GM12878 (cell line): ENCODE data around the gene STX10. TPM values are rescaled to one million over a fixed set of nuclear protein-coding genes. Genes with fewer than 3 reads are reported as not detected.

Experiments
- ATAC-seq: fragments of 200-7000 bp; cut with Tn5 transposase; 3 replicates; pipeline ENCODE4 v1.9.1; 2020; ENCODE audit warnings: mild to moderate bottlenecking, moderate library complexity
- BruUV-seq: library from RNA; stranded (reverse); fragments of 400-500 nt; replicated peaks from 2 replicates; lab custom pipeline; 2021; lab: Mats Ljungman, UMichigan
- CTCF ChIA-PET: fragments of 300-600 bp; sonication (Branson Sonifier 250); formaldehyde crosslinking; extraction: SDS; loops from one replicate; lab custom pipeline; 2021; ENCODE audit warnings: inconsistent platforms; lab: Yijun Ruan, JAX
- POLR2A ChIA-PET: fragments of 350-600 bp; formaldehyde crosslinking; extraction: SDS; loops from one replicate; lab custom pipeline; 2021; ENCODE audit warnings: inconsistent platforms; lab: Charles Lee
- RAD21 ChIA-PET: fragments of 300-600 bp; sonication (Branson Sonifier 250); formaldehyde crosslinking; loops from one replicate; lab custom pipeline; 2023; ENCODE audit warnings: antibody characterized with exemption; ENCODE audit not compliant: unreplicated experiment; lab: Charles Lee
- SMC1A ChIA-PET: fragments of 300-600 bp; sonication (Branson Sonifier 250); formaldehyde crosslinking; loops from one replicate; lab custom pipeline; 2023; ENCODE audit not compliant: unreplicated experiment, uncharacterized antibody; lab: Charles Lee
- DNase-seq: peaks from one replicate; pipeline ENCODE4 v3.0.0-alpha.2; 2011; ENCODE audit warnings: low read depth, low spot score
- FAIRE-seq: peaks from 3 replicates; lab custom pipeline; 2011; peaks lifted over from hg19 to GRCh38; lab: Jason Lieb, UNC
- H2AFZ ChIP-seq: 2 replicates; pipeline ENCODE4 v1.6.0; 2011; ENCODE audit warnings: low read depth, low read length, control low read depth; ENCODE audit not compliant: control insufficient read depth
- H3K27ac ChIP-seq: 2 replicates; pipeline ENCODE4 v1.5.1; 2011; ENCODE audit warnings: control low read depth; ENCODE audit not compliant: control insufficient read depth, insufficient read depth
- H3K27me3 ChIP-seq, 2 experiments: replicated peaks in 1 of 2; 2 replicates each; pipeline versions ENCODE4 v1.6.0 to v1.6.1; 2011; ENCODE audit warnings: low read length in 1 of 2; ENCODE audit not compliant: control insufficient read depth in 2 of 2, insufficient read depth in 2 of 2
- H3K36me3 ChIP-seq, 2 experiments: 2 replicates each; pipeline ENCODE4 v1.5.1; 2011; ENCODE audit warnings: low read length in 1 of 2; ENCODE audit not compliant: control insufficient read depth in 2 of 2, insufficient read depth in 2 of 2
- H3K4me1 ChIP-seq: 2 replicates; pipeline ENCODE4 v1.6.1; 2011; ENCODE audit warnings: mild to moderate bottlenecking, low read length, moderate library complexity, mixed read lengths; ENCODE audit not compliant: control insufficient read depth, insufficient read depth
- H3K4me2 ChIP-seq: 2 replicates; pipeline ENCODE4 v1.6.0; 2011; ENCODE audit warnings: control low read depth; ENCODE audit not compliant: control insufficient read depth, insufficient read depth
- H3K4me3 ChIP-seq: fragments of 200-600 bp; sonication (generic); 2 replicates; pipeline ENCODE4 v1.5.1; 2016
- H3K79me2 ChIP-seq: 2 replicates; pipeline ENCODE4 v1.6.0; 2011; ENCODE audit warnings: low read length; ENCODE audit not compliant: control insufficient read depth, insufficient read depth
- H3K9ac ChIP-seq: 2 replicates; pipeline ENCODE4 v1.8.0; 2011; ENCODE audit warnings: low read length, control low read depth, mixed read lengths; ENCODE audit not compliant: control insufficient read depth, insufficient read depth
- H3K9me3 ChIP-seq: replicated peaks from 3 replicates; pipeline ENCODE4 v1.5.1; 2011; ENCODE audit warnings: mild to moderate bottlenecking, low read length; ENCODE audit not compliant: control insufficient read depth, insufficient read depth
- H4K20me1 ChIP-seq: 2 replicates; pipeline ENCODE4 v1.6.0; 2011; ENCODE audit not compliant: control insufficient read depth, insufficient read depth
- BRCA1 ChIP-seq: IDR thresholded peaks from 2 replicates; pipeline ENCODE4 v1.6.1; 2011; ENCODE audit warnings: low read depth, low read length, improper control_type of control experiment
- CHD2 ChIP-seq: IDR thresholded peaks from 2 replicates; pipeline ENCODE4 v1.6.1; 2011; ENCODE audit warnings: low read depth, low read length, improper control_type of control experiment, borderline replicate concordance
- NFYA ChIP-seq: IDR thresholded peaks from 2 replicates; pipeline ENCODE4 v1.6.1; 2011; ENCODE audit warnings: low read depth, mild to moderate bottlenecking, low read length, improper control_type of control experiment, borderline replicate concordance
- SIX5 ChIP-seq: IDR thresholded peaks from 2 replicates; pipeline ENCODE4 v1.6.1; 2011; ENCODE audit warnings: mild to moderate bottlenecking, low read depth, low read length, moderate library complexity; ENCODE audit not compliant: severe bottlenecking
- YBX1 ChIP-seq: fragments of 450-650 bp; IDR thresholded peaks from 2 replicates; pipeline ENCODE4 v1.6.1; 2016; ENCODE audit warnings: antibody characterized with exemption
- ZNF24 ChIP-seq: fragments of 450-650 bp; IDR thresholded peaks from 2 replicates; pipeline ENCODE4 v1.6.1; 2017; ENCODE audit warnings: antibody characterized with exemption, mild to moderate bottlenecking
- WGBS: methylation state at CpG from one replicate; pipeline ENCODE4 v1.1.6; 2016; ENCODE audit warnings: low lambda C conversion rate; ENCODE audit not compliant: insufficient replicate concordance, insufficient coverage; ENCODE audit errors: missing lambda C conversion rate; 5-methylcytosine and 5-hydroxymethylcytosine counted together
- in situ Hi-C: fragments of 300-500 bp; cut with MboI; formaldehyde crosslinking; loops from 9 replicates; pipeline ENCODE4 v1.14.3; 2018; ENCODE audit warnings: mixed read lengths
- intact Hi-C: fragments of 100-400 bp; cut with micrococcal nuclease; formaldehyde crosslinking; loops from one replicate; pipeline ENCODE4 v1.14.2; 2022; ENCODE audit not compliant: unreplicated experiment
- polyA plus RNA-seq, 11 experiments: library from polyadenylated mRNA; depleted of rRNA in 4 of 11; unstranded in 6 of 11; stranded (reverse) in 5 of 11; fragments of >200 nt; fragmentation: Nextera tagmentation in 4 of 11; fragmentation: Illumina TruSeq in 1 of 11; extraction: Ambion mirVana in 4 of 11; extraction: Trizol in 1 of 11; gene quantifications; 1 replicate in 1 of 11; 2 replicates in 10 of 11; pipeline versions ENCODE4 v1.2.1 to v1.2.3, GENCODE V29; 2011 to 2016; ENCODE audit warnings: inconsistent platforms in 2 of 11, missing spikeins in 2 of 11, low read depth in 1 of 11
- total RNA-seq, 4 experiments: library from RNA; depleted of rRNA in 3 of 4; stranded (reverse); fragments of >200 nt in 3 of 4; fragmentation: Illumina TruSeq in 1 of 4; extraction: Trizol in 1 of 4; gene quantifications; 2 replicates each; pipeline versions ENCODE4 v1.2.1 to v1.2.3, GENCODE V29; 2013 to 2021
- TF ChIP-seq, protein P1 (sequence below): fragments of 150-350 bp; IDR thresholded peaks from 2 replicates; pipeline ENCODE4 v1.6.1; 2014; ENCODE audit warnings: mild to moderate bottlenecking, low read depth, low read length

The STX10 gene
- total and polyA plus RNA-seq, 10 of the 15 experiments (the other 5 are each of a cell fraction or from before 2014, with no cell fraction given), result 0.56 to 76.1 (median 47.6) TPM

DNA sequence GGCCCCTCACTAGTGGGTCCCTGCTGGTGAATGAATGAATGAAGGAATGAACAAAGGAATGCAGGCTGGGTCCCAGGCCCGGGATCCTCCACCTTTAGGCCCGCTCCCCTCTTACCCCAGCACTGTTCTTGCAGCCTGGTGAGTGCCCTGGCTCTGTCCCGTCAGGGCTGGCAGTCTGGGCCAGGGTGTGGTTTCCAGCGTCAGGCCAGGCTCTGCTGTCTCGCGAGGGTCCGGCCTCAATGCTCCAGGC, 47.8 kb downstream of the STX10 start:
- H3K4me1 ChIP-seq, result peaks cover 50% of the 10 kb centered on the region
- H3K27me3 ChIP-seq, result peaks cover 2% of the 10 kb centered on the region in 2 experiments
- TF ChIP-seq SIX5 (no peak), CHD2 (0 out of 2 replicates have a peak, but pooled peaks have one; percentile 55), NFYA (no peak), ZNF24 (peak; percentile 90), YBX1 (no peak), BRCA1 (peak; percentile 38; the same call in 1 of the 2 replicates)
- TF ChIP-seq, protein P1, sequence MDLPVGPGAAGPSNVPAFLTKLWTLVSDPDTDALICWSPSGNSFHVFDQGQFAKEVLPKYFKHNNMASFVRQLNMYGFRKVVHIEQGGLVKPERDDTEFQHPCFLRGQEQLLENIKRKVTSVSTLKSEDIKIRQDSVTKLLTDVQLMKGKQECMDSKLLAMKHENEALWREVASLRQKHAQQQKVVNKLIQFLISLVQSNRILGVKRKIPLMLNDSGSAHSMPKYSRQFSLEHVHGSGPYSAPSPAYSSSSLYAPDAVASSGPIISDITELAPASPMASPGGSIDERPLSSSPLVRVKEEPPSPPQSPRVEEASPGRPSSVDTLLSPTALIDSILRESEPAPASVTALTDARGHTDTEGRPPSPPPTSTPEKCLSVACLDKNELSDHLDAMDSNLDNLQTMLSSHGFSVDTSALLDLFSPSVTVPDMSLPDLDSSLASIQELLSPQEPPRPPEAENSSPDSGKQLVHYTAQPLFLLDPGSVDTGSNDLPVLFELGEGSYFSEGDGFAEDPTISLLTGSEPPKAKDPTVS, result no peak
- peak overlapping the region; percentile 59 for H3K9ac ChIP-seq
- intact Hi-C loops, result loop anchor here (5.0 kb wide), 2 partner anchors 50 to 160 kb away; partner anchors contain the start of genes IER2 and STX10
- FAIRE-seq (no peak), ATAC-seq (peak; percentile 24), DNase-seq (no peak)
- in situ Hi-C loops, result no loop called here
- H3K4me3 ChIP-seq, result peak overlapping the region; percentile 57; the same call in 1 of the 2 replicates
- peak overlapping the region; percentile 56; the same call in 1 of the 2 replicates for H2AFZ ChIP-seq
- peaks cover 5% of the 10 kb centered on the region; the same call in 1 of the 2 replicates for H3K79me2 ChIP-seq
- ChIA-PET RAD21 (no interaction called here), CTCF (interaction anchor here (0.6 to 1.6 kb wide), 2 partner anchors 85 to 159 kb away, joined by 3 to 6 read pairs; no protein-coding TSS in a partner anchor), SMC1A (no interaction called here), POLR2A (interaction anchor here (1.0 kb wide), 1 partner anchor 50 kb away, joined by 3 read pairs; no protein-coding TSS in a partner anchor)
- 3% methylated on average over 7 of the region's 7 CpGs for WGBS
- no TSS peak for BruUV-seq
- no peaks in the 10 kb centered on the region; the same call in 2 of the 3 replicates for H3K9me3 ChIP-seq
- peak overlapping the region; percentile 90 for H3K27ac ChIP-seq
- H3K36me3 ChIP-seq, result peaks cover 0 to 1% of the 10 kb centered on the region in 2 experiments; a peak in 1 of 4 replicates
- no peaks in the 10 kb centered on the region for H4K20me1 ChIP-seq
- peak overlapping the region; percentile 99 for H3K4me2 ChIP-seq
